ENCODE results near the gene JMJD8.

GRCh38 chr16:677316-678190 is 6.6 kb downstream of the JMJD8 start:
- TF ChIP-seq, protein P1, sequence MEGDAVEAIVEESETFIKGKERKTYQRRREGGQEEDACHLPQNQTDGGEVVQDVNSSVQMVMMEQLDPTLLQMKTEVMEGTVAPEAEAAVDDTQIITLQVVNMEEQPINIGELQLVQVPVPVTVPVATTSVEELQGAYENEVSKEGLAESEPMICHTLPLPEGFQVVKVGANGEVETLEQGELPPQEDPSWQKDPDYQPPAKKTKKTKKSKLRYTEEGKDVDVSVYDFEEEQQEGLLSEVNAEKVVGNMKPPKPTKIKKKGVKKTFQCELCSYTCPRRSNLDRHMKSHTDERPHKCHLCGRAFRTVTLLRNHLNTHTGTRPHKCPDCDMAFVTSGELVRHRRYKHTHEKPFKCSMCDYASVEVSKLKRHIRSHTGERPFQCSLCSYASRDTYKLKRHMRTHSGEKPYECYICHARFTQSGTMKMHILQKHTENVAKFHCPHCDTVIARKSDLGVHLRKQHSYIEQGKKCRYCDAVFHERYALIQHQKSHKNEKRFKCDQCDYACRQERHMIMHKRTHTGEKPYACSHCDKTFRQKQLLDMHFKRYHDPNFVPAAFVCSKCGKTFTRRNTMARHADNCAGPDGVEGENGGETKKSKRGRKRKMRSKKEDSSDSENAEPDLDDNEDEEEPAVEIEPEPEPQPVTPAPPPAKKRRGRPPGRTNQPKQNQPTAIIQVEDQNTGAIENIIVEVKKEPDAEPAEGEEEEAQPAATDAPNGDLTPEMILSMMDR (IDR thresholded peaks at IDR 0.05), result no peak
- no peak for TF ChIP-seq POLR2A (IDR thresholded peaks at IDR 0.05)

All from thyroid gland (tissue), 4 donors.